GM19467 (cell line): ENCODE measurements around the gene RFT1.
A peak's percentile ranks its signal among the peaks of the same experiment; 100 is the strongest.
"Not testable (repeated sequence)": the region's sequence is repeated elsewhere in the genome, so short reads cannot be mapped to it uniquely, and the experiment has no call there.

Experiments used
- ATAC-seq: cut with Tn5 transposase; IDR thresholded peaks from one replicate; pipeline ENCODE4 v1.9.1; 2021; ENCODE audit warnings: mild to moderate bottlenecking, moderate library complexity; ENCODE audit not compliant: unreplicated experiment

The RFT1 gene

DNA sequence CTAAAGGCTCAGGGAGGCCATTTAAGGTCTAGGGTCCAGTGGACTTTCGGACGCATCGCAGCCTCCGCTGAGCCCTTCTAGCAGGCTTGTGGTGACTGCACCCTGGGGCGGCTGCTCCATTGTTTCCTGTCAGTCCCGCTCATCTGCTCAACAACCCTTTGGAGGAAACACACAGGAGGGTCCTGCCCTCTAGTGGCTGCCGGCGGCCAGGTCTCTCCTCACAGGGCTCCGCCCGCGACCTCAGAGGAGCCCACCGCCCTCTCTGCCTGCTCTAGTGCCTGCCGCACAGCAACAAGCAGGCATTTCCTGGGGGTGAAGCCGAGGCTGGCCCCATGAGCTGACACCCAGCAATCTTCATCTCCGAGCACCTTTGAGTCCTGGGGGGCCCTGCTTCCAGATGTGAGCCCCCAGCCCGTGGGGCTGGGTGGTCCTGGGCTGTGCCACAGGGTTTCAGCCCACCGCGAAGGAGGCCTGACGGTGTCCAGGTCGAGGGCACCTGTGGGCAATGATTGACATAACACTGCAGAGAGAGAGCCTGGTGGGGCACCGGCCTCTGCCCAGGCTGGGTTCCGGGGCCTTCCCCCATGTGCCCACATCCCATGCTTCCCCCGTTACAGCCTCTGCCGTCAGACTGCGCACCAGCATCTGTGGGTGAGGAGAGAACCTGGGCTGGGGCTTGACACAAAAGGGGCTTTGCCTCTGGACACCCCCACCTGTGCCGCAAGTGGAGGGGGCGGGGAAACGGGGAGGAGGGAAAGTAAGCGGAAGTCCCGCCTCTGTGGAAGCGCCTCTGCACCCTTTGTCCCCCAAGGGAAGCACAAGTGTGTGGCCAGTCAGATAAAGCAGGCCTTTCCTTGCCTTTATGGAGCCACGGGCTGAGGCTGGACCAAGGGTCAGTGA, 57.3 kb downstream of the RFT1 start:
- ATAC-seq = peak; percentile 73

DNA sequence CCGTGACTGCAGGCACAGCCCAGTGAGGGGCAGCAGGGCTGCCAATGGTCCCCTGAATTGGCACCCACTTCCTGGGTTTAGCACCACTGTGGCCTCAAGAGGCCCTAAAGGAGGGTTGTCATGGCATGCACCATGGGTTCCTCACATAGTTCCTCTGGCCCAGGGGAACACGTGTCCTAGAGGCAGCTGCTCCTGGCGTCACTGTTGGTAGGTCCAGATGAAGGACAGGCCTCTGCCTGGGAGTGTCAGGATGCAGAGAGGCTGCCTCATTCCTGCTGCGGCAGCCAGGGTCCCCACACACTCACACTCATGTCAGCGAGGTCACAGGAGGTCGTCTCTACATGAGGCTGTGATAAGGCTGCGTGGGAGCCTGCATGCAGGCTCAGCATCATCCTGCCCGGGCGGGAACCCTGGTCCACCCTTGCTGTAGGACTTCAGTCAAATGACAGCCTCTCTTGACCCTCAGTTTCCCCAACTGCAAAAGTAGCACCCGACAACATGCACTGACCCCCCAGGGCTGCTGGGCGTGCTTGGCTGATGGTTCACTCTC, 58.3 kb downstream of the RFT1 start:
- no peak for ATAC-seq

DNA sequence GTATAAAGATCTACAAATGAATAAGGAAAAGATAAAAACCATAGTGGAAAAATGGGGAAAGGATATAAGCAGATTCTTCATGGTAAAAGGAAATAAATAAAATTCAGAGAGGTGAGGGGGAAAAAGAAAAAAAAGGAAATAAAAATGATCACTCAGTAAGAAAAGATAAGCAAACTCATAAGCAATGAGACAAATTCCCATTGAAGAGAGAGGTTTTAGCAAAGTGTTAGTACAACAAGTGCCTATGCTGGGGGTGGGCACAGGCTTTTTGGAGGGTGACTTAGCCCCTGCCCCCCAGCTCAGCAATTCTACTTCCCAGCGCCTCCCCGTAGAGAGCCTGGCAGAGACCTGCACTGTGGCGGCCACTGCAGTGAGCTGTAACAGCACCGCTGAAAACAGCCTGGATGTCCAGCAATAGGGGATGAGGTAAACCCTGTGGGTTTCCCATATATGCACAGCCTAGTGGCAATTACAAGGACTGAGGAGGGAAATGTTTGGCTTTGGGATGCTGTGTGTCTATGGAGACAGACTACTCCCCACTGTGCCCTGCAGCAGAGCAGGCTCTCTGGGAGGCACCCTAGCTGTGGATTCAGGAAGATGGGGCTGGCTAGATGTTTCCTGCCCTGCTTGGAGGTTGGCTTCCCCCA, 60.7 kb downstream of the RFT1 start:
- no peak for ATAC-seq

DNA sequence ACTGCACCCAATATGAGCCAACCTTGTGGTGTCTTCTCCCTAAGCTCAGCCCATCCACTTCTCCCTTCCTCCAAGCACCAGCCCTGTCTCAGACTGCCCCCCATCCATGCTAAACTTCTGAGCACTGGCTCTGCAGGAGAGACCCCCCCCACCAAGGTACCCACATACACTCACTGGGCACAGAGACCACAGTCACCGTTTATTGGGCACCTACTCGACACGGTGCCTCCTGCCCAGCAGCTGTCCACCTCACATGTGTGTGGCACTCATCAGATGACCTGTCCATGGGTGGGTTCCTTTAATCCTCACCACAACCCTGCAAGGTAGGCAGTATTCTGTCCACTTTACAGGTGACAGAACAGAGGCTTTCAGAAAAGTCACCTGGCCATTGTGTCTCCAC, 62.1 kb downstream of the RFT1 start:
- no peak for ATAC-seq

DNA sequence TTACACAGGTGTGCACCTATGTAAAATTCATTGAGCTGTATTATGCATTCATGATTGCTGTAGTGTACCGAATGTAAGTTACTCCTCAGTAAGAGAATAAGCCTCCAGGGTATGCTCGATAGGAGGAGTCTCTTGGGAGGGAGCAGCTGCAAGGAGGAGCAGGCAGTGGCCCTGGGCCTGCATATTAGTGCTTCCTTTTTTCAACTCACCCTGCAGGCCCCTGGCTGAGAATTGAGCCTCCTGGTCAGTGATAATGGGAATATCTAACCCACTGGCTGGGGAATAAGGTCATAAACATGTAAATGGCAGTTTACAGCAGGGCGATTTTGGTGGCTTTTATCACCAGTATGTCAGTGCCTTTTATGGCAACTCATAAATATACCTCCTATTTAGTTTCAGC, 62.7 kb downstream of the RFT1 start:
- no peak for ATAC-seq

DNA sequence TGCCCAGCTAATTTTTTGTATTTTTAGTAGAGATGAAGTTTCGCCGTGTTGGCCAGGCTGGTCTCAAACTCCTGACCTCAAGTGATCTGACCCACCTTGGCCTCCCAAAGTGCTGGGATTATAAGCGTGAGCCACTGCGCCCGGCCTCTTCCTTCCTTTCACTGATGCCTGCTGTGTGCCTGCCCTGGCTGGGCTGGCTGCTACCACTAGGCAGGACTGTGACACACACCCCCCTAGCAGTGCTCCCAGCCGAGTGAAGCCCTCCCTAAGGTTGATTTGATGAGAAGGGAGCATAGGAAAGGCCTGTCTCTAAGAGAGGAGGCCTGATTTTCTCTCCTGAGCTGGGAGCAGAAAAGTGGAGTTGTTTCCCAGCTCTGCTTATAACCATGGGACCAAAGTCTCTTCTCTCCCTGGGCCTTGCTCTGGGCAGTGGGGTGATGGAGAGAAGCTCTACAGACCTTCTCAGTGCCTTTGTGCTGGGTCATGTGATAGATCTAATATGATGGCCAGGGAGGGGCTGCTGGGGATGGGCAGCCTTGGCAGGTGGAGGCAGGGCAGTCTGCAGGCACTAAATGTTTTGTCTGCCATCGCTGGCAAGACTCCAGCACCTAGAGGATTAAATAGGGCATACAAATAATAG, 64.3 kb downstream of the RFT1 start:
- no peak for ATAC-seq

DNA sequence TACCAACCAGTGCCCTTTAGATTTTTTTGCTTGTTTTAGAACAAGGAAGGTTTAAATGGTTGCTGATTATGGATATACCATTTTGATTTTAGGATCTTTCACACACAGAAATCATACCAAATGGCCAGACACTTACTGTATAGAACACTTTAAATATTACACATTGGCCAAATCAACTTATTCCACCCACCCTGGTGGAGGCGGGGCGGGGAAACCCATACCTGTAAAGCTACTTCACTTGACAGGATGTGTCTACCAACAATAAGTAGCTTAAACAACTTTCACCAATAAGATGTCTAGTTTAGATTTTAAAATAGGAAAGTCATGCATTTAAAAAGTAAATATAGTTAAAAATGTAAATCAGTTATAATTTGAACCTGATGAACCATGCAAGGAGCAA, 67.3 kb downstream of the RFT1 start:
- ATAC-seq = no peak

DNA sequence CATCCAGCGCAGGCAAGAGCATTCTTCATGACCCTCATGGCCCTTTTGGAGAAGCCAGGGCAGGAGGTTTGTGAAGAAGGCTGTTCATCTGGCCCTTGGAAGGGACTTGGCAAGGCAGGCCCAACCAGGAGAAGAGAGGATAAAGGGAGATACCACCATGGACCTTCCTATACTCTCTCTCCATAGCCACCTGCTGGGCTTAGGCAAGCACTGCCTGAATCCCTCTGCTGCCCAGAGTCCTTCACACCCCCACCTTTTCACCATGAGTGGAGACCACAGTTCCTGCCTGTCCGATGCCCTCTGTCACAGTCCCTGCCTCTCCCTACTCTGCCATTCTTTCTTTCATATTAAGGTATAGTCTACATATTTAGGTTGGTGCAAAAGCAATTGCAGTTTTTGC, 73.8 kb downstream of the RFT1 start:
- ATAC-seq = no peak

DNA sequence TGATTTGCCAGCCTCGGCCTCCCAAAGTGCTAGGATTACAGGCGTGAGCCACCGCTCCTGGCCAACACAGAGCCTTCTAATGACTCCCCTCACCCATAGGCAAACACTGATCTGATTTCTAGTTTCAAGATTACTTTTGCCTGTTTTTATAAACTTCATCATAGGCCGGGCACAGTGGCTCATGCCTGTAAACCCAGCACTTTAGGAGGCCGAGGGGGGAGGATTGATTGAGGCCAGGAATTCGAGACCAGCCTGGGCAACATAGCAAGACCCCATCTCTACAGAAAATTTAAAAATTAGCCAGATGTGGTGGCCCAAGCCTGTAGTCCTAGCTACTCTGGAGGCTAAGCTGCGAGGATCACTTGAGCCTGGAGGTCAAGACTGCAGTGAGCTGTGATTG, 76.0 kb downstream of the RFT1 start:
- not testable (repeated sequence) for ATAC-seq

DNA sequence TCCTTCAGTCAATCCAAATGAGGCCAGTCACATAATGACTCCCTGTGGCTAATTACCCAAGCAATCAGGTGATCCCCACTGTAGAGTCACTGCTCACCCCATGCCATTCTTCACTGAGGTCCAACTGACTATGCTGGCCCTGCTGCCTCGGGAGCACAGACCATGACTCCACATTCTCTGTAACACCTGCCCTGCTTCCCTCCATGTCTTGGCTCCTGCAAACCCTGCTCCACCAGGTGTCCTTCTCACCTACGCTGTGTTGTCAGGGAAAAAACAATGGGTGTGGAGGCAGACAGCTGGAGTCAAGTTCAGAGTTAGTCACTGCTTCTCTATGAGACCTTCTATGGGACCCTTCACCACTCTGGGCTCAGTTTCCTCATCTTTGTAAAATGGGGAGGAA, 78.3 kb downstream of the RFT1 start:
- no peak for ATAC-seq

DNA sequence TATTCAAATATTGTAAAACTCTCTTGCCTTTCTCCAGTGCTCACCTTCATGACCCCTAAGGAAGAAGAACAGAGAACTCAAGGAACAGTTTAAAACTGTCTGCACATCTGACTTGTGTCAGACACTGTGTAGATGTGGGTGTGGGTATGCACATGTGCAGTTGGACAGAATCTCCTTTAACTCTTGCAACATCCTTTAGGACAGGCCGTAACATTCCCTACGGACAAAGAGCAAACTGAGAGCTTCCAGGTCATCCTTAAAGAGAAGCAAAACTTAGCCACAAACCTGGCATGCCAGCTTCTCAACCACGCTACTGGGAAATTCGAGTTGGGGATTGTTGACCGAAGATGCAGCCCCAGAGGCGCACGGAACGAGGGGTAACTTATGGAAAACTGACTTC, 80.2 kb downstream of the RFT1 start:
- no peak for ATAC-seq

DNA sequence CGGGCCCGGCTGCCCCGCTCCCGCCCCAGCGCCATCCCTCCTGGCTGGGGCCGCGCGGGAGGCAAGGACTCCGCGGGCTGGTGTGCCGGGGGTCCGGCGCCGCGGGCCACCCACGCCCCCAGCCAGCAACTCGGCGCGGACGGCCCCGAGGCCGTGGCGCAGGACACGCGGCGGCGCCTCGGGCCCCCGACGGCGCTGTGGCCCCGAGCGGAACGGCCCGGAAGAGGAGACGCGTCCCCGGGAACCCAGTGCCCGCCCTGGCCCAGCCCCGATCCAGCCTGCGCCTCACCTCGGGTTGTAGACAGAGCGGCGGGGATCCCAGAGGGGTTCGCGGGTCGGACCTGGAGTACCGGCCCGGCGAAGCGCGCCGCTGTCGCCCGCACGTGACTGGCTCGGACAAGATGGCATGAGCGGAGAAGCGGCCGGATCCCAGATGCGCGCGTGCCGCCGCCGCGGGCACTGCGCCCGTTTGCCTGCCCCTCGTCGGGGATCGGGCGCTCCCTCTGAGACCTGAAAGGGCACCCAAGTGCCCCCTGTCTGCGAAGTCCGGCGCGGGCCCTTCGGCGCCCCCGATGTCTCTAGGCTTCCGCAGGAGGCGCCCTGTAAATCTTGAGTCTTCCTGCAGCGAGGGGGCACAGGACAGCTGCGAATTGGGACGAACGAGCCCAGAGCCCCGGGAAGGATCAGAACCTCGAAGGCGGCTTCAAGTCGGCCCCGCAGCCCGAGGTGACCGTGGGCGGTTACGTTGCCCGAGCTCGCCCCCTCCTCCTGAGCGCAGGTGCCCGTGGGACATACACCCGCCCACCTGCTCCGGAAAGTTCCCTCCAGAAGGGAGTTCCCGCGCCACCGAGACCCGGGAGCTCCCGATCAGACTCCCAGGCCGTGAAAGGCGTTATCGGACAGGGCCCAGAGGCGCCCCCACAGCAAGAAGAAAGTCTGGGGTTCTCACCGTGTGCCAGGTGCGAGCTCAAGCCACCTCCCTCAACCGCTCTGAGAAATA, 83.8 kb downstream of the RFT1 start:
- ATAC-seq = peak; percentile 34

DNA sequence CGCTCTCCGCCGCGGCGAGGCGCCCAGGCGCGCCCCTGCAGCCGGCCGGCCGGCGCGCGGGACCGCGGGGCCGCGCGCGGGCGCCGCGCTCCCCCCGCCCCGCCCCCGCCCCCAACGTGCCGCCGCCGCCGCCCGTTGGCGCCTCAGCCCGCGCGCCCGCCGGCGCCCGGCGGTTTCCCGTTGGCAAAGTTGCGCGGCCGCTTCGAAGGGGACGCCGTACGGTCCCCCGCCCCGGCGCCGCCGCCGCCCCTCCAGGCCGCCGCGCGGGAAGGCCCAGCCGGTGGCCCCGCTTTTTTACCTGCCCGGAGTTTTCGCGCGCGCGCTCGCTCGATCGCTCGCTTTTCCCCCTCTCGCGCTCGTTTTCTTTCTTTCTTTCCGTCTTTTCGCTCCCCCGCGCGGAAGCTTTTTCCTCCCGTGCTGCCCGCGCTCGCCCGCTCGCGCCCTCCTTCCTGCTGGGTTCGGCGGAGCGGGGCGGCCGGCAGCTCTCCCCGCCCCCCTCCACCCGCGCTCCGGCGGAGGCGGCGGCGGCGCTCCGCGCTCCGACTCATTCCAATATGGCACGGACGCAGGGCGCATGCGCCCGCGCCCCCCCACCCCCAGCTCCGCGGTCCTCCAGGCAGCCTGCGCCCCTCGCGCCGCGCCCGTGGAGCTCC, 84.6 kb downstream of the RFT1 start, which contains the start of gene SFMBT1:
SFMBT1 (minus strand) TSS at position 556 of the 653 bp plus-strand sequence. CDS start 76,945 bp downstream, outside the sequence.
- ATAC-seq = peak; percentile 35

DNA sequence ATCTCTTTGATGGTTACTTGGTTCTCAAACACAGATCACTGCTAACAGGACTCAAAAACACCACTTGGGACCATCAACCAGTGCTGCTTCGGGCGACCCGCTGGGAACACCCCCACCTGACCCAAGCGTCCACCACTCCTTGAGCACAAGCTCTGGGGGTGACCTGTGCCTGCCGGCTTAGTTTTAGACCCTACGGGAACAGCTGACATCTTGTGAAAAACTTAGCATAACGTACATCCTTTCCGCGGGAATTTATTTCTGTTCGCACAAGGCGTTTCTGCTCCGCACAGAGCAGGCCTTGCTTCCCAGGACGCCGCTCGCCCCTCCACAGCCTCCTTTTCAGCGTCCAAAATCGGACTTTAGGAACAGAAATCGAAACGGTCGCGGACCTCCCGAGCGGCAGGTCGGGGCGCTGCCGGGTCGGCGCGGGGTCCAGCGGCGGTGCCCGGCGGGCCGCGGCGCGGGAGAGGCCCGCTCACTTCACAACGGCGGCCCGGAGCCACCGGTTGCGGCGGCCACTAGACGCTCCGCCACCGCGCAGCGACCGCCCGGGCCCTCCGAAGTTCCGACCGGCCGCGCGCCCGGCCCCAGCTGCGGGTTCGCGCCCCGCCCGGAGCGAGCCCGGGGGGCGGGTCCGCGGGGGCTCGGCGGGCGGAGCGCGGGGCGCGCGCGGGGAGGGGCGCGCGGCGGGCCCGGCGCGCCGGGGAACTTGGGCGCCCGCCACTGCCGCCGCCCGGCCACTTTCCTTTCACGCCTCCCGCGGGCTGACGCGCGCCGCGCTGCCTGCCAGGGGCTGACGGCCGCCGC, 85.3 kb downstream of the RFT1 start:
- peak; percentile 30 for ATAC-seq

DNA sequence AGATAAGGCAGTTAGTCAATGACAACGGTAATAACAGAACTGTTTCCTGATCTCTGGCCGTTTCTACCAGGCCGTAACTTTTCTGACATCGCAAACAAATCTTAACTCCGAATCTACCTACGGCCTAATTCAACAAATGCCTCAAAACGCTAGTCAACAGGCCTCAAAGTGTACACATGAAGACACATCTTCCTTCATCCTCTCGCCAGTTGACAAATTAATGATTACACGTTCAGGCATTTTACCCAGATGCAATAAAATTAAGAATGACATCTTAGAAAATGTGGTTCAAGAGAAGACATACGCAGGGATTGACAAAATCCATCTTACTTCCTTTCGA, 85.9 kb downstream of the RFT1 start:
- no peak for ATAC-seq

DNA sequence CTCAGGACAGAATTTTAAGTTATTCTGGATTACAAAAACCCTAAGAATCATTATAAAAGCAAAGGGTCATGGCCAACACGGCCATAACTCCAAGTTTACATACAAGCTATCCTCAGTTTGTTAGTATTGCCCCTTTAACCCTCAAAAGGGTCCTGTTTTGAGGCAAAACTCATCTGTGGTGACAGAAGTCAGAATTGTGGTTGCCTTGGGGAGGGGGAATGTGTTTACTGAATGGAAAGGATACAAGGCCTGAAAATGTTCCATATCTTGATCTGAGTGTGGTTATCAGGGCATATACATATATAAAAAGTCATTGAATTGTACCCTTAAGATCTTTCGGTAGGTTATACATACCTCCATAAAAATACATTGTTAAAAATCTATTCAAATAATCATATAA, 86.5 kb downstream of the RFT1 start:
- ATAC-seq = no peak

DNA sequence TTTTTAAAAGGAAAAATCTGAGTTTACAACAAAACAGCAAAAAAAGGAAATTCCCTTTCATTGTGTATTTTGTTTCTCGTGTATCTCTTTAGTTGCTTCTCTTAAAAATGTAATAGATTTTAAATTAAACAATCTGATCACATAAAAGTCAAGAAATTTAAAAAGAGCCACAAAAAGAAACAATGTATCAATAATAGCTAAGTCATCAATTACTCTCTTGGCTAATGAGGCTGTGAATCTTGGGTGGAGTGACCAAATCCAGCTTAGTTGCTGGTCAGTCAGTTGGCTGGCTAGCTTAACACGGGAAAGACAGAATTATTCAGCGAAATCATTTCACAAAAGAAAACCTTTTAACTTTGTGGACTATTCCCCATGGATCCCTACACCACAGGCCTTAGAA, 87.6 kb downstream of the RFT1 start:
- ATAC-seq = no peak

DNA sequence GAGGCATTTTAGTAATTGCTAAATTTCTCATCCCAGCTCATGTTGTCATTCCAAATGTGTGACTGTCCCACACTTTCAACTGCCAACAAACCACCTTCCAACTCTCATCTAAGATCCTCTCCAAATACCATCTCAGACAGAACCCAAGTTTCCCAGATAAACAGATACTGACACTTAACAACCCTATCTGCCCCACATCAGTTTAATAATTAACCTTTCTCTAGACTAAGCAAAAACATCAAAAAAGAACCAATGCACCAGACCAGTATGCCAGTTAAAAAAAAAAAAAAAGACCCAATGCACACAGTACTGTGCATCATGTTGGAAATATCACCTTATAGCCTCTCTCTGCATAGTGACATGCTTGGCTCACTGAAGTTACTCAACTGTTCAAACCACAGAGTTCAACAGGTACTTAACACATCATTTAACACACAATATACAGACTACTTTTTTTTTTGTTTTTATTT, 89.8 kb downstream of the RFT1 start:
- ATAC-seq = no peak

DNA sequence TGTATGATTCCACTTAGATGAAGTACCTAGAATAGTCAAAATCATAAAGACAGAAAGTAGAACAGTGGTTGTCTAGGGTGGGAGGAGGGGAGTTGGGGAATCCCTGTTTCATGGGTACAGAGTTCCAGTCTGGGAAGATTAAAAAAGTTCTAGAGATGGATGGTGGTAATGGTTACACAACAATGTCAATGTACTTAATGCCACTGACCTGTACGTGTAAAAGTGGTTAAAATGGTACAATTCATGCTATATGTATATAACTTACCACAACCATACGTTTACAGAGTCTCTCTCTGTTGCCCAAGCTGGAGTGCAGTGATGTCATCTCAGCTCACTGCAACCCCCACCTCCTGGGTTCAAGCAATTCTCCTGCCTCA, 90.9 kb downstream of the RFT1 start:
- no peak for ATAC-seq
